Spinal cord (tissue), 10 donors: Measurements from ENCODE around the gene EPSTI1. TPM values are rescaled to one million over a fixed set of nuclear protein-coding genes. Genes with fewer than 3 reads are reported as not detected.
A peak's percentile ranks its signal among the peaks of the same experiment; 100 is the strongest.

Experiments
- DNase-seq, 6 donors: peaks; one replicate each; pipeline versions ENCODE4 v3.0.0 to v3.0.0-alpha.2; 2013 to 2015; ENCODE audit warnings: low spot score in 6 of 6, low read depth in 4 of 6
- H3K27ac ChIP-seq: one replicate; pipeline ENCODE4 v1.5.1; 2013; ENCODE audit warnings: low read depth, low read length, control low read depth
- H3K27me3 ChIP-seq: one replicate; pipeline ENCODE4 v1.6.1; 2013; ENCODE audit warnings: low read length; ENCODE audit not compliant: control insufficient read depth, insufficient read depth
- H3K36me3 ChIP-seq: one replicate; pipeline ENCODE4 v1.6.1; 2013; ENCODE audit warnings: low read length; ENCODE audit not compliant: control insufficient read depth, insufficient read depth
- H3K4me1 ChIP-seq: one replicate; pipeline ENCODE4 v1.6.1; 2013; ENCODE audit warnings: low read length; ENCODE audit not compliant: control insufficient read depth, insufficient read depth
- H3K4me3 ChIP-seq: one replicate; pipeline ENCODE4 v1.5.1; 2013; ENCODE audit warnings: low read depth, low read length, control low read depth
- H3K9me3 ChIP-seq: one replicate; pipeline ENCODE4 v1.6.1; 2013; ENCODE audit warnings: low read length; ENCODE audit not compliant: control insufficient read depth, insufficient read depth
- WGBS: methylation state at CpG from one replicate; pipeline ENCODE4 v1.1.5; 2013; ENCODE audit warnings: missing lambda C conversion rate; ENCODE audit not compliant: insufficient coverage; 5-methylcytosine and 5-hydroxymethylcytosine counted together
- polyA plus RNA-seq, 2 donors: library from polyadenylated mRNA; unstranded; fragments of 120-200 nt; gene quantifications; one replicate each; pipeline ENCODE4 v1.2.1, GENCODE V29; 2013; ENCODE audit not compliant: insufficient read length in 2 of 2
- total RNA-seq, 2 donors: library from RNA; depleted of rRNA in 1 of 2; stranded (reverse); fragments of 120-200 nt in 1 of 2; fragments of >200 nt in 1 of 2; gene quantifications; one replicate each; pipeline versions ENCODE4 v1.2.3 to v1.2.4, GENCODE V29; 2013 to 2014
- donor health status: healthy.

EPSTI1 gene
- total and polyA plus RNA-seq, 4 donors, result 3.8 to 16.0 (median 4.5) TPM

GRCh38 chr13:42964761-42965161, 27.3 kb downstream of the EPSTI1 start:
- H3K27me3 ChIP-seq, result no peaks in the 10 kb centered on the region
- H3K9me3 ChIP-seq, result no peaks in the 10 kb centered on the region
- no peak overlapping the region for H3K27ac ChIP-seq
- DNase-seq, result no peak
- no CpG with 5 or more reads among the region's 1 CpG for WGBS
- no peaks in the 10 kb centered on the region for H3K36me3 ChIP-seq
- H3K4me1 ChIP-seq, result peaks cover 5% of the 10 kb centered on the region
- H3K4me3 ChIP-seq, result no peak overlapping the region

- DNase-seq, result no peak
- H3K9me3 ChIP-seq, result no peaks in the 10 kb centered on the region
- no peaks in the 10 kb centered on the region for H3K36me3 ChIP-seq
- no peaks in the 10 kb centered on the region for H3K4me1 ChIP-seq
- no peak overlapping the region for H3K27ac ChIP-seq
- WGBS, result no CpG with 5 or more reads among the region's 2 CpGs
- H3K27me3 ChIP-seq, result no peaks in the 10 kb centered on the region
- H3K4me3 ChIP-seq, result no peak overlapping the region
Observed at GRCh38 chr13:42959615-42960014, 32.4 kb downstream of the EPSTI1 start.

GRCh38 chr13:42957881-42958280, 34.2 kb downstream of the EPSTI1 start:
- WGBS, result no CpG with 5 or more reads among the region's 2 CpGs
- DNase-seq, result no peak
- H3K4me3 ChIP-seq, result no peak overlapping the region
- H3K27ac ChIP-seq, result no peak overlapping the region
- no peaks in the 10 kb centered on the region for H3K27me3 ChIP-seq
- no peaks in the 10 kb centered on the region for H3K9me3 ChIP-seq
- no peaks in the 10 kb centered on the region for H3K4me1 ChIP-seq
- no peaks in the 10 kb centered on the region for H3K36me3 ChIP-seq

- DNase-seq, result peak; percentile 33 to 97 (median 65)
- H3K9me3 ChIP-seq, result no peaks in the 10 kb centered on the region
- 18% methylated on average over 4 of the region's 4 CpGs for WGBS
- no peaks in the 10 kb centered on the region for H3K4me1 ChIP-seq
- H3K4me3 ChIP-seq, result no peak overlapping the region
- H3K27ac ChIP-seq, result no peak overlapping the region
- no peaks in the 10 kb centered on the region for H3K27me3 ChIP-seq
- peaks cover 4% of the 10 kb centered on the region for H3K36me3 ChIP-seq
Observed at GRCh38 chr13:42950181-42950580, 41.9 kb downstream of the EPSTI1 start.

GRCh38 chr13:42947925-42948324, 44.1 kb downstream of the EPSTI1 start:
- Histone ChIP-seq H3K4me3 (no peak overlapping the region), H3K27me3 (no peaks in the 10 kb centered on the region), H3K27ac (no peak overlapping the region), H3K4me1 (no peaks in the 10 kb centered on the region), H3K36me3 (peaks cover 4% of the 10 kb centered on the region), H3K9me3 (no peaks in the 10 kb centered on the region)
- DNase-seq, result no peak
- 97% methylated on average over 11 of the region's 11 CpGs for WGBS

- no peaks in the 10 kb centered on the region for H3K4me1 ChIP-seq
- WGBS, result 33% methylated on average over 1 of the region's 1 CpG
- H3K27me3 ChIP-seq, result no peaks in the 10 kb centered on the region
- H3K9me3 ChIP-seq, result no peaks in the 10 kb centered on the region
- H3K27ac ChIP-seq, result no peak overlapping the region
- DNase-seq, result no peak
- H3K36me3 ChIP-seq, result peaks cover 4% of the 10 kb centered on the region
- no peak overlapping the region for H3K4me3 ChIP-seq
Observed at GRCh38 chr13:42946927-42947326, 45.1 kb downstream of the EPSTI1 start.

- Histone ChIP-seq H3K27ac (no peak overlapping the region), H3K4me3 (no peak overlapping the region), H3K9me3 (no peaks in the 10 kb centered on the region), H3K36me3 (no peaks in the 10 kb centered on the region), H3K27me3 (no peaks in the 10 kb centered on the region), H3K4me1 (no peaks in the 10 kb centered on the region)
- DNase-seq, result peak in 2 of 6 donors; percentile 16 to 91
- no CpG with 5 or more reads among the region's 3 CpGs for WGBS
Observed at GRCh38 chr13:42929886-42930535, 62.0 kb downstream of the EPSTI1 start.

- no peaks in the 10 kb centered on the region for H3K9me3 ChIP-seq
- DNase-seq, result peak in 1 of 6 donors; percentile 22
- WGBS, result 70% methylated on average over 1 of the region's 2 CpGs
Observed at GRCh38 chr13:42926555-42926954, 65.5 kb downstream of the EPSTI1 start.

GRCh38 chr13:42926043-42926442, 66.0 kb downstream of the EPSTI1 start:
- no peak for DNase-seq
- H3K9me3 ChIP-seq, result no peaks in the 10 kb centered on the region
- H3K4me1 ChIP-seq, result no peaks in the 10 kb centered on the region
- H3K36me3 ChIP-seq, result no peaks in the 10 kb centered on the region
- WGBS, result 100% methylated on average over 2 of the region's 3 CpGs
- no peak overlapping the region for H3K4me3 ChIP-seq
- no peak overlapping the region for H3K27ac ChIP-seq
- no peaks in the 10 kb centered on the region for H3K27me3 ChIP-seq

More at GRCh38 chr13:42926555-42926954, 65.5 kb downstream of the EPSTI1 start:
- no peak overlapping the region for H3K27ac ChIP-seq
- H3K4me3 ChIP-seq, result no peak overlapping the region
- no peaks in the 10 kb centered on the region for H3K27me3 ChIP-seq
- no peaks in the 10 kb centered on the region for H3K4me1 ChIP-seq
- H3K36me3 ChIP-seq, result no peaks in the 10 kb centered on the region

GRCh38 chr13:42925626-42926025, 66.4 kb downstream of the EPSTI1 start:
- no peaks in the 10 kb centered on the region for H3K4me1 ChIP-seq
- H3K27me3 ChIP-seq, result no peaks in the 10 kb centered on the region
- H3K27ac ChIP-seq, result no peak overlapping the region
- no peaks in the 10 kb centered on the region for H3K36me3 ChIP-seq
- 75% methylated on average over 2 of the region's 2 CpGs for WGBS
- DNase-seq, result no peak
- no peaks in the 10 kb centered on the region for H3K9me3 ChIP-seq
- H3K4me3 ChIP-seq, result no peak overlapping the region
